ENCODE data around the gene TMPRSS4.

TMPRSS4 gene

GRCh38 chr11:118099838-118100556 lies 23.1 kb downstream of the TMPRSS4 start:
- no peak for TF ChIP-seq EZH2phosphoT487 (IDR thresholded peaks at IDR 0.05; ENCODE audit: borderline replicate concordance)
- TF ChIP-seq CTCF (conservative IDR thresholded peaks at IDR 0.05; ENCODE audit: low read length) = no peak

GRCh38 chr11:118100691-118101232 lies 23.9 kb downstream of the TMPRSS4 start:
- Histone ChIP-seq H2AFZ (ENCODE audit: low read length) (no peak overlapping the region), H3K9me2 (replicated peaks; ENCODE audit: low read depth, low read length) (no peaks in the 10 kb centered on the region)
- TF ChIP-seq CTCF (conservative IDR thresholded peaks at IDR 0.05; ENCODE audit: low read length) = no peak
- no peak for TF ChIP-seq EZH2phosphoT487 (IDR thresholded peaks at IDR 0.05; ENCODE audit: borderline replicate concordance)

More at GRCh38 chr11:118099838-118100556, 23.1 kb downstream of the TMPRSS4 start:
- H3F3A ChIP-seq (ENCODE audit: low read depth) = no peaks in the 10 kb centered on the region
- H3K36me3 ChIP-seq (ENCODE audit: insufficient read depth, low read length) = no peaks in the 10 kb centered on the region
- H2AFZ ChIP-seq (ENCODE audit: low read length) = no peak overlapping the region
- H3K9me3 ChIP-seq (ENCODE audit: insufficient read depth, low read depth, low read length) = no peaks in the 10 kb centered on the region
- H3K9ac ChIP-seq (ENCODE audit: low read depth, low read length, poor library complexity, severe bottlenecking) = no peak overlapping the region
- H3K79me2 ChIP-seq (ENCODE audit: insufficient read depth, low read length) = no peaks in the 10 kb centered on the region
- H3K27me3 ChIP-seq (ENCODE audit: insufficient read depth, low read length, poor library complexity, severe bottlenecking) = no peaks in the 10 kb centered on the region
- H3K4me2 ChIP-seq (ENCODE audit: low read depth, low read length, poor library complexity, severe bottlenecking) = no peak overlapping the region
- no peak overlapping the region for H3K4me3 ChIP-seq (ENCODE audit: low read length, poor library complexity, severe bottlenecking)
- no peaks in the 10 kb centered on the region for H3K4me1 ChIP-seq (ENCODE audit: insufficient read depth, low read length, poor library complexity, severe bottlenecking)
- H3K9me2 ChIP-seq (replicated peaks; ENCODE audit: low read depth, low read length) = no peaks in the 10 kb centered on the region
- H4K20me1 ChIP-seq (ENCODE audit: insufficient read depth, low read length, poor library complexity, severe bottlenecking) = no peaks in the 10 kb centered on the region

GRCh38 chr11:118102721-118103261 lies 25.9 kb downstream of the TMPRSS4 start:
- H2AFZ ChIP-seq (ENCODE audit: low read length) = no peak overlapping the region
- H3K9me2 ChIP-seq (replicated peaks; ENCODE audit: low read depth, low read length) = no peaks in the 10 kb centered on the region

More at GRCh38 chr11:118100691-118101232, 23.9 kb downstream of the TMPRSS4 start:
- Histone ChIP-seq H4K20me1 (ENCODE audit: insufficient read depth, low read length, poor library complexity, severe bottlenecking) (no peaks in the 10 kb centered on the region), H3K4me3 (ENCODE audit: low read length, poor library complexity, severe bottlenecking) (no peak overlapping the region), H3K4me1 (ENCODE audit: insufficient read depth, low read length, poor library complexity, severe bottlenecking) (no peaks in the 10 kb centered on the region), H3K36me3 (ENCODE audit: insufficient read depth, low read length) (no peaks in the 10 kb centered on the region), H3K79me2 (ENCODE audit: insufficient read depth, low read length) (no peaks in the 10 kb centered on the region), H3K9me3 (ENCODE audit: insufficient read depth, low read depth, low read length) (no peaks in the 10 kb centered on the region), H3K27me3 (ENCODE audit: insufficient read depth, low read length, poor library complexity, severe bottlenecking) (no peaks in the 10 kb centered on the region), H3K4me2 (ENCODE audit: low read depth, low read length, poor library complexity, severe bottlenecking) (no peak overlapping the region), H3F3A (ENCODE audit: low read depth) (no peaks in the 10 kb centered on the region), H3K9ac (ENCODE audit: low read depth, low read length, poor library complexity, severe bottlenecking) (no peak overlapping the region)

More at GRCh38 chr11:118102721-118103261, 25.9 kb downstream of the TMPRSS4 start:
- no peak overlapping the region for H3K9ac ChIP-seq (ENCODE audit: low read depth, low read length, poor library complexity, severe bottlenecking)
- no peaks in the 10 kb centered on the region for H4K20me1 ChIP-seq (ENCODE audit: insufficient read depth, low read length, poor library complexity, severe bottlenecking)
- no peak overlapping the region for H3K4me2 ChIP-seq (ENCODE audit: low read depth, low read length, poor library complexity, severe bottlenecking)
- H3K4me1 ChIP-seq (ENCODE audit: insufficient read depth, low read length, poor library complexity, severe bottlenecking) = no peaks in the 10 kb centered on the region
- TF ChIP-seq EZH2phosphoT487 (IDR thresholded peaks at IDR 0.05; ENCODE audit: borderline replicate concordance) (no peak), CTCF (conservative IDR thresholded peaks at IDR 0.05; ENCODE audit: low read length) (no peak)
- no peaks in the 10 kb centered on the region for H3K79me2 ChIP-seq (ENCODE audit: insufficient read depth, low read length)
- H3K27me3 ChIP-seq (ENCODE audit: insufficient read depth, low read length, poor library complexity, severe bottlenecking) = no peaks in the 10 kb centered on the region
- no peak overlapping the region for H3K4me3 ChIP-seq (ENCODE audit: low read length, poor library complexity, severe bottlenecking)
- no peaks in the 10 kb centered on the region for H3K36me3 ChIP-seq (ENCODE audit: insufficient read depth, low read length)
- no peaks in the 10 kb centered on the region for H3K9me3 ChIP-seq (ENCODE audit: insufficient read depth, low read depth, low read length)
- no peaks in the 10 kb centered on the region for H3F3A ChIP-seq (ENCODE audit: low read depth)
